SK-N-SH treated with all-trans-retinoic acid at 6 μM for 48 hours (cell line): ENCODE results near the gene TRPM2.
"Not testable (repeated sequence)": the region's sequence is repeated elsewhere in the genome, so short reads cannot be mapped to it uniquely, and the experiment has no call there.

Source experiments
- ATAC-seq: fragments of 200-7000 bp; cut with Tn5 transposase; 3 replicates; pipeline ENCODE4 v1.9.1; 2020; ENCODE audit warnings: mild to moderate bottlenecking, moderate library complexity
- ARNTL ChIP-seq: fragments of 450-650 bp; formaldehyde crosslinking; IDR thresholded peaks from 2 replicates; pipeline ENCODE4 v1.5.0; 2020; ENCODE audit warnings: low read depth, mild to moderate bottlenecking, moderate library complexity, borderline replicate concordance
- BACH2 ChIP-seq: fragments of 250-450 bp; sonication (Bioruptor Pico); IDR thresholded peaks from 2 replicates; pipeline ENCODE4 v1.9.0; 2021; ENCODE audit warnings: mild to moderate bottlenecking, borderline replicate concordance
- ESRRG ChIP-seq: fragments of 250-450 bp; sonication (Bioruptor Pico); IDR thresholded peaks from 2 replicates; pipeline ENCODE4 v1.6.1; 2021; ENCODE audit warnings: mild to moderate bottlenecking
- GLIS3 ChIP-seq: fragments of 250-450 bp; sonication (Bioruptor Pico); IDR thresholded peaks from 2 replicates; pipeline ENCODE4 v1.5.0; 2020; ENCODE audit warnings: mild to moderate bottlenecking, moderate library complexity
- OSR1 ChIP-seq: fragments of 250-450 bp; sonication (Bioruptor Pico); IDR thresholded peaks from 2 replicates; pipeline ENCODE4 v1.8.0; 2022; ENCODE audit warnings: moderate library complexity, mild to moderate bottlenecking, inconsistent platforms
- PPARA ChIP-seq: fragments of 250-450 bp; sonication (Bioruptor Pico); IDR thresholded peaks from 2 replicates; pipeline ENCODE4 v1.5.0; 2020; ENCODE audit warnings: mild to moderate bottlenecking, borderline replicate concordance
- SNAI2 ChIP-seq: fragments of 250-450 bp; sonication (Bioruptor Pico); IDR thresholded peaks from 2 replicates; pipeline ENCODE4 v1.5.0; 2020; ENCODE audit warnings: mild to moderate bottlenecking, moderate library complexity
- TCF4 ChIP-seq: fragments of 250-450 bp; sonication (Bioruptor Pico); IDR thresholded peaks from 2 replicates; pipeline ENCODE4 v1.8.0; 2021; ENCODE audit warnings: mild to moderate bottlenecking, moderate library complexity, borderline replicate concordance
- TOX ChIP-seq: fragments of 250-450 bp; sonication (Bioruptor Pico); IDR thresholded peaks from 2 replicates; pipeline ENCODE4 v1.8.0; 2021; ENCODE audit warnings: mild to moderate bottlenecking, moderate library complexity, borderline replicate concordance
- ZC3H10 ChIP-seq: fragments of 250-450 bp; sonication (Bioruptor Pico); IDR thresholded peaks from 2 replicates; pipeline ENCODE4 v1.5.1; 2021; ENCODE audit warnings: mild to moderate bottlenecking, moderate library complexity
- ZFP3 ChIP-seq: fragments of 250-450 bp; sonication (Bioruptor Pico); IDR thresholded peaks from 2 replicates; pipeline ENCODE4 v1.5.0; 2020; ENCODE audit warnings: mild to moderate bottlenecking, moderate library complexity
- ZFP30 ChIP-seq: fragments of 450-650 bp; formaldehyde crosslinking; IDR thresholded peaks from 2 replicates; pipeline ENCODE4 v1.5.0; 2022; ENCODE audit warnings: mild to moderate bottlenecking, moderate library complexity
- ZNF70 ChIP-seq: fragments of 450-650 bp; formaldehyde crosslinking; IDR thresholded peaks from 2 replicates; pipeline ENCODE4 v1.5.0; 2020; ENCODE audit warnings: mild to moderate bottlenecking, moderate library complexity
- ZNF8 ChIP-seq: fragments of 450-650 bp; formaldehyde crosslinking; IDR thresholded peaks from 2 replicates; pipeline ENCODE4 v1.5.0; 2020; ENCODE audit warnings: mild to moderate bottlenecking, moderate library complexity
- TF ChIP-seq, protein P1 (sequence below): fragments of 250-450 bp; sonication (Bioruptor Pico); IDR thresholded peaks from 2 replicates; pipeline ENCODE4 v1.5.1; 2021; ENCODE audit warnings: mild to moderate bottlenecking, moderate library complexity
- TF ChIP-seq, protein P2 (sequence below): fragments of 250-450 bp; sonication (Bioruptor Pico); IDR thresholded peaks from 2 replicates; pipeline ENCODE4 v1.5.0; 2020; ENCODE audit warnings: mild to moderate bottlenecking, moderate library complexity
- TF ChIP-seq, protein P3 (sequence below): fragments of 250-450 bp; sonication (Bioruptor Pico); IDR thresholded peaks from 2 replicates; pipeline ENCODE4 v1.5.1; 2020; ENCODE audit warnings: low read depth, mild to moderate bottlenecking, moderate library complexity
- TF ChIP-seq, protein P4 (sequence below): fragments of 250-450 bp; sonication (Bioruptor Pico); IDR thresholded peaks from 2 replicates; pipeline ENCODE4 v1.8.0; 2020; ENCODE audit warnings: mild to moderate bottlenecking, moderate library complexity, borderline replicate concordance

TRPM2 gene

DNA sequence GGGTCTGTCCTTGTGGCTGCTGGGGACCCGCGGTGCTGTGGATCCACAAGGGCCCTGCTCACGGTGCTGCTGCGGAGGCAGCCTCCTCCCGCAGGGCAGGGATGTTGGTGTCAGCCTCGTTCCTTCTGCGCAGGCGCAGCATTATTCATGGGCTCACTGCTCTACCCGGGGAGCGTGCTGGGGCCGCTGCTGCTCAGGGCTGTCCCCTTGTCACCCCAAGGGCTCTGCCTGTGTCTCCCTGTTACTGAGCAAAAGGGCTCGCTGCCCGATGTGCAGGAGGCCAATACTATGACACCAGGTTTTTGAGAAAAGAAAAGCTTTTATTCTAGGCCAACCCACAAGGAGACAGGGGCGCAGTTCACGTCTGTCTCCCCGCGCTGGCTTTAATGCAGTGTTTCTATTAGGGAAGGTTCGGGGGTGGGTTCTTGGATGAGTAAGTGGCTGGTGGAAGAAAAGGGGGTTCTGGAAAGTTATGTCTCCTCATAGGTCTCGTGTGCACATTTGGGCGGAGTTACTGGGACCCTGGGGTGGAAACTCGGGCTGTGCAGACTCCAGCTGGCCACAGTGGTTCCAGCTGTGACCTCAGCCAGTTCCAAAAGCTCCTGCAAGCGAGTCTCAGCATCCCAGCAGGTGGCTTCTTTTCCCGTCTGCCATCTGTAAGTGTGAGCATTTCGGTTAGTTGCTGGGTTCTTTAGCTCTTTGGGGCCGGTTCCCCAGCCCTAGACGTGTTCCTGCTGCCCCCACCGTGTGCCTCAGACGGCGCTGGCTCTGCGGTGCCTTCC lies 61.1 kb downstream of the TRPM2 start:
- ATAC-seq, result no peak
- TF ChIP-seq BACH2 (CRISPR knock-in tag), result no peak
- no peak for TF ChIP-seq SNAI2 (CRISPR knock-in tag)
- no peak for TF ChIP-seq OSR1 (CRISPR knock-in tag)
- no peak for TF ChIP-seq ARNTL (CRISPR knock-in tag)
- TF ChIP-seq, protein P1, sequence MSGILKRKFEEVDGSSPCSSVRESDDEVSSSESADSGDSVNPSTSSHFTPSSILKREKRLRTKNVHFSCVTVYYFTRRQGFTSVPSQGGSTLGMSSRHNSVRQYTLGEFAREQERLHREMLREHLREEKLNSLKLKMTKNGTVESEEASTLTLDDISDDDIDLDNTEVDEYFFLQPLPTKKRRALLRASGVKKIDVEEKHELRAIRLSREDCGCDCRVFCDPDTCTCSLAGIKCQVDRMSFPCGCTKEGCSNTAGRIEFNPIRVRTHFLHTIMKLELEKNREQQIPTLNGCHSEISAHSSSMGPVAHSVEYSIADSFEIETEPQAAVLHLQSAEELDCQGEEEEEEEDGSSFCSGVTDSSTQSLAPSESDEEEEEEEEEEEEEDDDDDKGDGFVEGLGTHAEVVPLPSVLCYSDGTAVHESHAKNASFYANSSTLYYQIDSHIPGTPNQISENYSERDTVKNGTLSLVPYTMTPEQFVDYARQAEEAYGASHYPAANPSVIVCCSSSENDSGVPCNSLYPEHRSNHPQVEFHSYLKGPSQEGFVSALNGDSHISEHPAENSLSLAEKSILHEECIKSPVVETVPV (CRISPR knock-in tag), result no peak
- TF ChIP-seq, protein P2, sequence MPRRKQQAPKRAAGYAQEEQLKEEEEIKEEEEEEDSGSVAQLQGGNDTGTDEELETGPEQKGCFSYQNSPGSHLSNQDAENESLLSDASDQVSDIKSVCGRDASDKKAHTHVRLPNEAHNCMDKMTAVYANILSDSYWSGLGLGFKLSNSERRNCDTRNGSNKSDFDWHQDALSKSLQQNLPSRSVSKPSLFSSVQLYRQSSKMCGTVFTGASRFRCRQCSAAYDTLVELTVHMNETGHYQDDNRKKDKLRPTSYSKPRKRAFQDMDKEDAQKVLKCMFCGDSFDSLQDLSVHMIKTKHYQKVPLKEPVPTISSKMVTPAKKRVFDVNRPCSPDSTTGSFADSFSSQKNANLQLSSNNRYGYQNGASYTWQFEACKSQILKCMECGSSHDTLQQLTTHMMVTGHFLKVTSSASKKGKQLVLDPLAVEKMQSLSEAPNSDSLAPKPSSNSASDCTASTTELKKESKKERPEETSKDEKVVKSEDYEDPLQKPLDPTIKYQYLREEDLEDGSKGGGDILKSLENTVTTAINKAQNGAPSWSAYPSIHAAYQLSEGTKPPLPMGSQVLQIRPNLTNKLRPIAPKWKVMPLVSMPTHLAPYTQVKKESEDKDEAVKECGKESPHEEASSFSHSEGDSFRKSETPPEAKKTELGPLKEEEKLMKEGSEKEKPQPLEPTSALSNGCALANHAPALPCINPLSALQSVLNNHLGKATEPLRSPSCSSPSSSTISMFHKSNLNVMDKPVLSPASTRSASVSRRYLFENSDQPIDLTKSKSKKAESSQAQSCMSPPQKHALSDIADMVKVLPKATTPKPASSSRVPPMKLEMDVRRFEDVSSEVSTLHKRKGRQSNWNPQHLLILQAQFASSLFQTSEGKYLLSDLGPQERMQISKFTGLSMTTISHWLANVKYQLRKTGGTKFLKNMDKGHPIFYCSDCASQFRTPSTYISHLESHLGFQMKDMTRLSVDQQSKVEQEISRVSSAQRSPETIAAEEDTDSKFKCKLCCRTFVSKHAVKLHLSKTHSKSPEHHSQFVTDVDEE (CRISPR knock-in tag), result no peak
- TF ChIP-seq ZC3H10 (CRISPR knock-in tag), result no peak
- no peak for TF ChIP-seq PPARA (CRISPR knock-in tag)
- TF ChIP-seq ZFP30 (CRISPR knock-in tag), result no peak
- no peak for TF ChIP-seq ZNF8 (CRISPR knock-in tag)
- no peak for TF ChIP-seq ZFP3 (CRISPR knock-in tag)
- no peak for TF ChIP-seq ZNF70 (CRISPR knock-in tag)
- TF ChIP-seq ESRRG (CRISPR knock-in tag), result no peak

DNA sequence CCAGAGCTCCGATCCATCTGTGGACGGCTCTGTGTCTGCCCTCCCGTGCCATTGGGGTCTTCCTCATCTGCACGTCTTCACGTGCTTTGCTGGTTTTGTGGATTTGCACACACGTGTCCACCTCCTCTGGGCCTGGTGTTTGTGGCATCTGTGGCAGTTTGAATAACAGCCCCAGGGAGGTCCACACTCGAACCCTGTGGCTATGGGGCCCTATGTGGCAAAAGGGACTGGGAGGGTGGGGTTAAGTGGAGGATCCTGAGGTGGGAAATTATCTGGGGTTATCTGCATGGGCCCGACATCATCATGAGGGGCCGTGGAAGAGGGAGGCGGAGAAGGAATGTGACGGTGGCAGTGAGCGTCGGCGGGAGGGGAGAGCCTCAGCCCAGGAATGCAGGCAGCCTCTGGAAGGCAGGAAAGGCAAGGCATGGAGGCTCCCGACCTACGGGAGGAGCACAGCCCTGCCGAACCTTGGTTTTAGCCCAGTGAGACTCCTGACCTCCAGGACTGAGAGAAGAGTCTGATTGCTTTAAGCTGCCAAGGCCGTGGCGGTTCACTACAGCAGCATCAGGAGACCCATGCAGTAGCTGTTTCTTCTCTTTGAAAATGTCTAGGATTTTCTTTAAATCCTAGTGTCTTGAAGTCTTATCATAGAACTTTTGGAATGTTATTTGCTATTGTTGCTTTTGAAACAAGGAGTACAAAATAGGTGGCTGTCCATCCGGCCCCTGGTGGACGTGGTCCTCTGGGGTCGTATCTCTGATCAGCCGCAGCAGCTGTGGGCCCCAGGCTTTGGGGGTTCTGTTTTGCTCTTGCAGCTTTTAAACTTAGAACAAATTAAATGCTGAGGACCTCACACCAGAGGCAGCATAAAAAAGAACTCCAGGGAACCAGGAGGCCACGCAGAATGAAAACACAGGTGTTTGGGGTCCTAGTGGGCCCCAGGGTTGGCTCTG lies 61.9 kb downstream of the TRPM2 start:
- TF ChIP-seq TCF4 (no peak), GLIS3 (CRISPR knock-in tag) (no peak), ARNTL (CRISPR knock-in tag) (no peak), BACH2 (CRISPR knock-in tag) (no peak)
- TF ChIP-seq, protein P1 (CRISPR knock-in tag), result no peak
- ATAC-seq, result no peak

DNA sequence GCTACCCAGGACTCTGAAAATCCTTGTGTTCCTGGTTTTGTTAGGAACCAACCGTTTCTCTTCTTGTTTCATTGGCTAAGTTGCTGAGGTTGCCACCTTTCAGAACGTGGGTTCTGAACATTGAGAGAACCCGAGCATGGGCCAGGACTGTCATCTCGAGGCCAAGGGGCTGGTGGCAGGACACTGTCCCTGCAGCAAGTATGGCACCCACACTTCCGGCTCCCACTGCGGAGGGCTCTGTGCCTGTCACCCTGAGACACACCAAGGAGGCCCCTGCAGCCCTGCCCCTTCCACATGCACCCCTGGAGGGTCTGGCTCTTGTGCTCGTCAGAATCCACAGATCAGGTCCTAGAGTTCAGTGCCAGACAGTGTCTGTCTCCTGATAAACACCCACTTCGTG lies 62.8 kb downstream of the TRPM2 start:
- no peak for TF ChIP-seq ZNF70 (CRISPR knock-in tag)
- TF ChIP-seq, protein P3, sequence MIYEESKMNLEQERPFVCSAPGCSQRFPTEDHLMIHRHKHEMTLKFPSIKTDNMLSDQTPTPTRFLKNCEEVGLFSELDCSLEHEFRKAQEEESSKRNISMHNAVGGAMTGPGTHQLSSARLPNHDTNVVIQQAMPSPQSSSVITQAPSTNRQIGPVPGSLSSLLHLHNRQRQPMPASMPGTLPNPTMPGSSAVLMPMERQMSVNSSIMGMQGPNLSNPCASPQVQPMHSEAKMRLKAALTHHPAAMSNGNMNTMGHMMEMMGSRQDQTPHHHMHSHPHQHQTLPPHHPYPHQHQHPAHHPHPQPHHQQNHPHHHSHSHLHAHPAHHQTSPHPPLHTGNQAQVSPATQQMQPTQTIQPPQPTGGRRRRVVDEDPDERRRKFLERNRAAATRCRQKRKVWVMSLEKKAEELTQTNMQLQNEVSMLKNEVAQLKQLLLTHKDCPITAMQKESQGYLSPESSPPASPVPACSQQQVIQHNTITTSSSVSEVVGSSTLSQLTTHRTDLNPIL (CRISPR knock-in tag), result no peak
- TF ChIP-seq TOX, result no peak
- TF ChIP-seq, protein P4, sequence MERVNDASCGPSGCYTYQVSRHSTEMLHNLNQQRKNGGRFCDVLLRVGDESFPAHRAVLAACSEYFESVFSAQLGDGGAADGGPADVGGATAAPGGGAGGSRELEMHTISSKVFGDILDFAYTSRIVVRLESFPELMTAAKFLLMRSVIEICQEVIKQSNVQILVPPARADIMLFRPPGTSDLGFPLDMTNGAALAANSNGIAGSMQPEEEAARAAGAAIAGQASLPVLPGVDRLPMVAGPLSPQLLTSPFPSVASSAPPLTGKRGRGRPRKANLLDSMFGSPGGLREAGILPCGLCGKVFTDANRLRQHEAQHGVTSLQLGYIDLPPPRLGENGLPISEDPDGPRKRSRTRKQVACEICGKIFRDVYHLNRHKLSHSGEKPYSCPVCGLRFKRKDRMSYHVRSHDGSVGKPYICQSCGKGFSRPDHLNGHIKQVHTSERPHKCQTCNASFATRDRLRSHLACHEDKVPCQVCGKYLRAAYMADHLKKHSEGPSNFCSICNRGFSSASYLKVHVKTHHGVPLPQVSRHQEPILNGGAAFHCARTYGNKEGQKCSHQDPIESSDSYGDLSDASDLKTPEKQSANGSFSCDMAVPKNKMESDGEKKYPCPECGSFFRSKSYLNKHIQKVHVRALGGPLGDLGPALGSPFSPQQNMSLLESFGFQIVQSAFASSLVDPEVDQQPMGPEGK (CRISPR knock-in tag), result no peak
- no peak for TF ChIP-seq ARNTL (CRISPR knock-in tag)
- TF ChIP-seq, all 23 proteins: peak for 0
- ATAC-seq, result no peak

DNA sequence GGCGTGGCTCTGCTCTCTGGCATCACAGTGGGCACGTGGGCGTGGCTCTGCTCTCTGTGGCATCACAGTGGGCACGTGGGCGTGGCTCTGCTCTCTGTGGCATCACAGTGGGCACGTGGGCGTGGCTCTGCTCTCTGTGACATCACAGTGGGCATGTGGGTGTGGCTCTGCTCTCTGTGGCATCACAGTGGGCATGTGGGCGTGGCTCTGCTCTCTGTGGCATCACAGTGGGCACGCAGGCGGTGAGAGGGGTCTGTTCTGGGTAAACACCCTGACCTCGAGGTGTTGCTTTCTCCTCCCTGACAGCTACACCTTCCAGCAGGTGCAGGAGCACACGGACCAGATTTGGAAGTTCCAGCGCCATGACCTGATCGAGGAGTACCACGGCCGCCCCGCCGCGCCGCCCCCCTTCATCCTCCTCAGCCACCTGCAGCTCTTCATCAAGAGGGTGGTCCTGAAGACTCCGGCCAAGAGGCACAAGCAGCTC lies 64.2 kb downstream of the TRPM2 start:
- not testable (repeated sequence) for ATAC-seq
